Thyroid gland (tissue), 4 donors: ENCODE measurements around the gene ST3GAL4.
"Not testable (repeated sequence)": the region's sequence is repeated elsewhere in the genome, so short reads cannot be mapped to it uniquely, and the experiment has no call there.

ENCODE experiments used
- CTCF ChIP-seq, 6 experiments: fragments of 200-600 bp in 3 of 6; fragments of 450-650 bp in 3 of 6; sonication (generic) in 3 of 6; IDR thresholded peaks; one replicate each; pipeline ENCODE4 v1.5.1; 2016 to 2019; ENCODE audit warnings: antibody characterized with exemption in 6 of 6, mild to moderate bottlenecking in 2 of 6, inconsistent platforms in 1 of 6, moderate library complexity in 1 of 6
- POLR2A ChIP-seq, 2 donors: fragments of 450-650 bp; IDR thresholded peaks; one replicate each; pipeline ENCODE4 v1.6.1; 2017; ENCODE audit warnings: antibody characterized with exemption in 2 of 2, mild to moderate bottlenecking in 2 of 2, moderate library complexity in 1 of 2

GRCh38 chr11:126373389-126374066, 18.0 kb downstream of the ST3GAL4 start:
- TF ChIP-seq CTCF, POLR2A (IDR thresholded peaks at IDR 0.05): not testable (repeated sequence)
